Breast epithelium (tissue), 3 donors: ENCODE results near the gene KRTAP4-6.
"Not testable (repeated sequence)": the region's sequence is repeated elsewhere in the genome, so short reads cannot be mapped to it uniquely, and the experiment has no call there.

ENCODE experiments used
- POLR2A ChIP-seq: fragments of 450-650 bp; IDR thresholded peaks from one replicate; pipeline ENCODE4 v1.6.1; 2016; ENCODE audit warnings: antibody characterized with exemption, mild to moderate bottlenecking, moderate library complexity
- TF ChIP-seq, protein P1 (sequence below), 3 donors: fragments of 450-650 bp; IDR thresholded peaks; one replicate each; pipeline ENCODE4 v1.5.1; 2016 to 2017; ENCODE audit warnings: antibody characterized with exemption in 3 of 3, mild to moderate bottlenecking in 3 of 3, moderate library complexity in 3 of 3

DNA sequence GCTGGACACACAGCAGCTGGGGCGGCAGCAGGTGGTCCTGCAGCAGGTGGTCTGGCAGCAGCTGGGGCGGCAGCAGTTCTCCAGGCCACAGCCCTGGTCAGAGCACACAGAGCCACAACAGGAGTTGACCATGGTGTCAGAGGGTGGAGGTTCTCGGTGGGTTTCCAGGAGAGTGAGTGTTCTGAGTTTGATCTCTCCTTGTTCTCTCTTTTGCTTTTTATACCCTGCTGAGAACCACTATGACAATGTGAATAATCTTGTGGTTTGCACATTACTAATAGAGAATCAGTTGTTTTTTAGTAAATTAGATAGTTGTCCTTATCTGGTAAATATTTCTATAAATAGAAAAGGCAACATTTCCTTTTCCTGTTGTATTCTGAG is 16.4 kb downstream of the KRTAP4-6 start, which contains the start of gene KRTAP4-12:
- TF ChIP-seq POLR2A: not testable (repeated sequence)
- TF ChIP-seq, protein P1, sequence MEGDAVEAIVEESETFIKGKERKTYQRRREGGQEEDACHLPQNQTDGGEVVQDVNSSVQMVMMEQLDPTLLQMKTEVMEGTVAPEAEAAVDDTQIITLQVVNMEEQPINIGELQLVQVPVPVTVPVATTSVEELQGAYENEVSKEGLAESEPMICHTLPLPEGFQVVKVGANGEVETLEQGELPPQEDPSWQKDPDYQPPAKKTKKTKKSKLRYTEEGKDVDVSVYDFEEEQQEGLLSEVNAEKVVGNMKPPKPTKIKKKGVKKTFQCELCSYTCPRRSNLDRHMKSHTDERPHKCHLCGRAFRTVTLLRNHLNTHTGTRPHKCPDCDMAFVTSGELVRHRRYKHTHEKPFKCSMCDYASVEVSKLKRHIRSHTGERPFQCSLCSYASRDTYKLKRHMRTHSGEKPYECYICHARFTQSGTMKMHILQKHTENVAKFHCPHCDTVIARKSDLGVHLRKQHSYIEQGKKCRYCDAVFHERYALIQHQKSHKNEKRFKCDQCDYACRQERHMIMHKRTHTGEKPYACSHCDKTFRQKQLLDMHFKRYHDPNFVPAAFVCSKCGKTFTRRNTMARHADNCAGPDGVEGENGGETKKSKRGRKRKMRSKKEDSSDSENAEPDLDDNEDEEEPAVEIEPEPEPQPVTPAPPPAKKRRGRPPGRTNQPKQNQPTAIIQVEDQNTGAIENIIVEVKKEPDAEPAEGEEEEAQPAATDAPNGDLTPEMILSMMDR (IDR thresholded peaks at IDR 0.05): not testable (repeated sequence)
